Immature natural killer cell (primary cell): Measurements from ENCODE around the gene MYO1E. TPM values are rescaled to one million over a fixed set of nuclear protein-coding genes. Genes with fewer than 3 reads are reported as not detected.
"Not testable (repeated sequence)": the region's sequence is repeated elsewhere in the genome, so short reads cannot be mapped to it uniquely, and the experiment has no call there.

Source experiments
- DNase-seq, 3 donors: peaks; one replicate each; pipeline ENCODE4 v3.0.0; 2022; ENCODE audit warnings: mixed read lengths in 1 of 3
- H3K27ac Mint-ChIP-seq, 6 donors: one replicate each; pipeline ENCODE4 v1.8.0; 2020; ENCODE audit warnings: mixed read lengths in 6 of 6, mild to moderate bottlenecking in 5 of 6, inconsistent platforms in 4 of 6, moderate library complexity in 3 of 6
- H3K27me3 Mint-ChIP-seq, 3 donors: one replicate each; pipeline ENCODE4 v1.8.0; 2020 to 2021; ENCODE audit warnings: low read depth in 3 of 3, mild to moderate bottlenecking in 3 of 3, mixed read lengths in 3 of 3, moderate library complexity in 3 of 3, inconsistent platforms in 1 of 3
- H3K36me3 Mint-ChIP-seq, 3 donors: one replicate each; pipeline ENCODE4 v1.8.0; 2020; ENCODE audit warnings: mixed read lengths in 3 of 3, inconsistent platforms in 2 of 3, mild to moderate bottlenecking in 2 of 3
- H3K4me1 Mint-ChIP-seq, 2 donors: one replicate each; pipeline ENCODE4 v1.8.0; 2020; ENCODE audit warnings: inconsistent platforms in 2 of 2, mild to moderate bottlenecking in 2 of 2, mixed read lengths in 2 of 2, moderate library complexity in 1 of 2
- H3K4me3 Mint-ChIP-seq, 5 donors: one replicate each; pipeline ENCODE4 v1.8.0; 2020; ENCODE audit warnings: mild to moderate bottlenecking in 5 of 5, mixed read lengths in 5 of 5, inconsistent platforms in 3 of 5, moderate library complexity in 3 of 5
- H3K9me3 Mint-ChIP-seq, 6 donors: one replicate each; pipeline ENCODE4 v1.8.0; 2020; ENCODE audit warnings: mild to moderate bottlenecking in 6 of 6, mixed read lengths in 6 of 6, inconsistent platforms in 4 of 6, moderate library complexity in 3 of 6
- polyA plus RNA-seq, 3 donors: library from polyadenylated mRNA; unstranded; fragments of 300-500 nt; fragmentation: Illumina TruSeq; gene quantifications; one replicate each; pipeline ENCODE4 v1.2.3, GENCODE V29; 2021

MYO1E gene
- polyA plus RNA-seq, 3 donors from 2014 or later, result 4.7 to 15.4 (median 7.1) TPM

DNA sequence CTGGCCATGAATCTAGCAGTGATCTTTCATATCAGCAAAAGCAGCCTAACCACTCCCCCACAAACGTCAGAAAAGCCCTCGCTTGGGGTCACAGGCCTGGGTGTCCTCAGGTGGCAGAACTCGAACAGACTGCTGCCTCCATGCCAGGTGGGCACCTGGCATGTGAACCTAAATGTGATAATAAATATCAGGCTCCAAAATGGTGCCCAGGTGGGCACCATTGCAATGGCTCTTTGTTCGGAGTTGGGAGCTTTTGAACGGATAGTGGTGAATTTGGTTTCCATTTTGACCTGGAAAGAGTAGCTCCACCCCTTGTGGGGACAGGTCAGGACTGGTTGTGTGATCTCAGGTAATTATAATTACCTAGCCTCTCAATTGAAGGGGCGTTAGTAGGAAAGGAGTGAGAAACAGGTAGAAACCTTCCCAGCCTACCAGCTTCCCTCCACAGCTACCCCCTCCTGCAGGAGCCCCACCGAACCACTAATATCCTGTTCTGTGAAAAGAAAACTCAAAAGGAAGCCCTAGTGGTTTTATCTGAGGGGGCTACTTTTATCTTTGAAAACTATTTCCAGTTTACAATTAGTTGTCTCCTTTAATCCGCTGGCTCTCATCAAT, 18.1 kb downstream of the MYO1E start:
- H3K4me3 Mint-ChIP-seq, result peak overlapping the region in 4 of 5 donors; percentile 28 to 77 (median 46)
- H3K4me1 Mint-ChIP-seq, result peaks cover 36 to 38% of the 10 kb centered on the region in 2 donors
- peaks cover 3 to 8% (median 5%) of the 10 kb centered on the region in 3 donors for H3K27me3 Mint-ChIP-seq
- no peak for DNase-seq
- H3K9me3 Mint-ChIP-seq, result no peaks in the 10 kb centered on the region
- peak overlapping the region in 4 of 6 donors; percentile 33 to 55 (median 52) for H3K27ac Mint-ChIP-seq
- no peaks in the 10 kb centered on the region for H3K36me3 Mint-ChIP-seq

DNA sequence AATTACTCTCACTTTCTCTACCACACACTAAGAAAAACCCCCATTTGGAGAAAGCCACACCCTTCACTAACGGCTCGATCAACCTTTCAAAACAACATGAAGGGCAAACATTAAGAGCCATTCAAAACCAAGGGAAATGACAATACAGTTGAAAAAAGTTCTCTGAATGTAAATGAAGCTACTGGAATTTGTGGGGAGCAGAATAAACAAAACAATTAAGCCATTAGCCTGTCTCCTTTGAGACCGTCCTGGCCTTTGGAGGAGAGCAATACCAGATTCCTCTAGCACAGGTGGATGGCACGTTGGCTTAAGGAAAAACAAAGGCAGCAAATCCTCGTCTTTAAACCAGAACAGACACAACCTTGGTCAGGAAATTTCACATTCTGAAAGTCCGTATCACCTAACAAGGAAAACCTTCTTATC, 18.7 kb downstream of the MYO1E start:
- peaks cover 3 to 8% (median 5%) of the 10 kb centered on the region in 3 donors for H3K27me3 Mint-ChIP-seq
- H3K36me3 Mint-ChIP-seq, result no peaks in the 10 kb centered on the region
- peak overlapping the region in 4 of 6 donors; percentile 13 to 55 (median 41) for H3K27ac Mint-ChIP-seq
- peak overlapping the region; percentile 23 to 54 (median 39) for H3K4me3 Mint-ChIP-seq
- no peaks in the 10 kb centered on the region for H3K9me3 Mint-ChIP-seq
- peaks cover 36 to 41% of the 10 kb centered on the region in 2 donors for H3K4me1 Mint-ChIP-seq
- DNase-seq, result no peak

DNA sequence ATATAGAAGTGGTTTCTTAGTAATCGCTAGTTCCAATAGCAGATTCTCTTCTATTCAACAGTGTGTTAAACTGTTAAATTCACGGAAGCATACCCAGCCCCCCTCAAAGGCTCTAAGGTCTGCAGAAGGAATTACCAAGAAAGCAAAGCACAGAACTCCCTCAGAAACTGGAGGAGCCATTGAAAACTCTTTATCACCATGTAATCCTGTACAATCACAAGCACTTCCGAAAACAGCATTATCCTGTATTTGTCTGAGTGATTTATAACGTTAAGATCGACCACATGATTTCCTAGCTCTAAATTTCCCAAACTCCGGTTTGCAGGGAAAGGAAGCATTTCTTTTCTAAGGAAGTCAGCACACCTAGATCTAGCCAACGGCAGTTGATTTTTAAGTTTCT, 20.0 kb downstream of the MYO1E start:
- Mint-ChIP-seq H3K9me3 (no peaks in the 10 kb centered on the region), H3K4me3 (no peak overlapping the region), H3K27ac (no peak overlapping the region), H3K4me1 (peaks cover 37 to 41% of the 10 kb centered on the region in 2 donors), H3K36me3 (no peaks in the 10 kb centered on the region), H3K27me3 (peaks cover 3 to 7% (median 5%) of the 10 kb centered on the region in 3 donors)
- DNase-seq, result no peak

DNA sequence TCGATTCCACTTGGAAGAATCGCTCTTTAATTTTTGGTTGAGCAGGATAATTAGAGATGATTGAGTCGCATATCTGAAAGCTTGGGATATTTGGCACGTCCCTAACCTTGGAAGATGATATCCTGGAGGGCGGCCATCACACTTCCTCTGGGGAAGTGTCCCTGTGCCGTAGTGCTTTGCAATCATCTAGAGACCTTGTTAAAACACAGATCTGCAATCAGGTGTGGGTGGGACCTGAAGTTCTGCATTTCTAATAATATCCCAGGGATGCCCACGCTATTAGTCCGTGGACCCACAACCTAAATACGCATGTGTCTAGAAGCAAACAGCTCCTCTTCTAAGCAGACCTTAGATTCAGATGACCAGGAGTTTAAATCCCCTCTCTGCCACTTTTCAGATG, 20.5 kb downstream of the MYO1E start:
- no peak for DNase-seq
- Mint-ChIP-seq H3K27ac (no peak overlapping the region), H3K4me3 (no peak overlapping the region), H3K9me3 (no peaks in the 10 kb centered on the region), H3K4me1 (peaks cover 36 to 41% of the 10 kb centered on the region in 2 donors), H3K27me3 (peaks cover 3 to 7% (median 5%) of the 10 kb centered on the region in 3 donors), H3K36me3 (no peaks in the 10 kb centered on the region)

DNA sequence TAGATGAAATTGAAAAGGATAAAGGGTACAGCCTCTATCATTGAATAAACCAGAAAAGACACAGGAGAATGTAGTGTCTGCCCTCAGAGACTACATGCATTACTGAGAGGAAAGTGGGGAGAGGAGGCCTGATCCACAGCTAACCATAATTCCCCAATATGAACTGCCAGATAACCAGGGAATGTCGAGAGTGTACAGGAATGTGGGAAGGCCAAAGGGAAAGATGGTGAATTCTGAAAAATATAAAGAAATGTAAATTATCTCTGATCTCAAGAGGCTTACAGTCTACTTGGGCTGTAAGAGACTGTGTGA, 22.3 kb downstream of the MYO1E start:
- Mint-ChIP-seq H3K9me3 (no peaks in the 10 kb centered on the region), H3K36me3 (no peaks in the 10 kb centered on the region), H3K27ac (no peak overlapping the region), H3K27me3 (peaks cover 2 to 5% (median 4%) of the 10 kb centered on the region in 3 donors), H3K4me1 (peaks cover 30 to 32% of the 10 kb centered on the region in 2 donors), H3K4me3 (no peak overlapping the region)
- DNase-seq, result no peak

DNA sequence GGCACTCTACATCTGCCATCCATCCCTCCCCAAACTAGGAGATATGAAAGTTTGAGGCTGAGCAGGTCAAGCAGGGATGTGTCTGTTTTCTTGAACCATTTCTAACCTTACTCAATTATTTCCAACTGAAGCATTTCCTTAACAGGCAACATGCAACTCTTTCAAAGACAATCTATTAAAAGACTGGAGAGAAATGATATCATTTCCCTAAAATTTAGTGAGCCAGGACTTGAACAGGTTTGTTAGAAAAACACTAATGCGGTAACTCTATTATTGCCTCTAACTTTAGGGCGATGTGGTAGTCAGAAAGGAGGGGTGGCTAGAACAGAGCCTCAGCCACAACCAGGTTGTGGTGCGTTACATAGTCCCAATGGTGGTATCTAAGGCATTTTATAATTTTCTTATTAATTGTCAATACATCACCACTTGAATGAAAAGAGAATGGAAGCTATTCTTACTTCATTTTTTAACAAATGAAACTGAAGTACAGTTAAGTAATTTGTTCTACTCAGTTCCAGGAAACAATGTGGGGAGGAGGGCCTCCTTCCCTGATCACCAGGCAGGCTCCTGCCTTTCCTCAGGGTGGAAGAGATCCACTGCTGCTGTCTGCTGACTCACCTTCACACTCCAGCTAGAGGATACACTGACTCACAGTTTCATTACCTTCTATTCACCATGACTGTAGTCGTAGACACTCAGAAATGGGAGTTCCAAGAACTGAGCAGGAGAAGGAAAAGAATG, 22.8 kb downstream of the MYO1E start:
- no peak overlapping the region for H3K4me3 Mint-ChIP-seq
- DNase-seq, result no peak
- H3K9me3 Mint-ChIP-seq, result no peaks in the 10 kb centered on the region
- H3K27me3 Mint-ChIP-seq, result peaks cover 2 to 6% (median 4%) of the 10 kb centered on the region in 3 donors
- H3K4me1 Mint-ChIP-seq, result peaks cover 26 to 30% of the 10 kb centered on the region in 2 donors
- H3K27ac Mint-ChIP-seq, result no peak overlapping the region
- no peaks in the 10 kb centered on the region for H3K36me3 Mint-ChIP-seq

DNA sequence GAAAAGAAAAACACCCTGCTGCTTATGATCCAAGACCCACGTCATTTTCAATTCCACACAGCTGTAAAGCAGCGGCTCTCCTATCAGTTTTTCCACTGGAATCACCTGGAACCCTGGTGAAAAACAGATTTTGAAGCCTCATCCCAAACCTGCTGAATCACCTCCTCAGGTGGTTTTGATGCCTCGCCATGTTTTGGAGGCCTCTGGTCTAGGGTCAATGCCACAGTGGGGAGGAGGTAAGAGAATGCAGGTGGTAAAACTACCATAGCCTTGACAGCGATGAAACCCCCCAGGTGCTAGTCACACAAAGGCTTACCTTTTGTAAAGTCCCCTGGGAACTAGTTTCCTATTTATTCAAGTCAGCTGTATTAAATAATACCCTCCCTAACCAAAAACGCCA, 24.8 kb downstream of the MYO1E start:
- peaks cover 12 to 20% of the 10 kb centered on the region in 2 donors for H3K4me1 Mint-ChIP-seq
- H3K27ac Mint-ChIP-seq, result no peak overlapping the region
- peaks cover 2 to 5% (median 4%) of the 10 kb centered on the region in 3 donors for H3K27me3 Mint-ChIP-seq
- no peaks in the 10 kb centered on the region for H3K9me3 Mint-ChIP-seq
- no peak overlapping the region for H3K4me3 Mint-ChIP-seq
- peaks cover 0 to under 1% (median 0%) of the 10 kb centered on the region in 3 donors for H3K36me3 Mint-ChIP-seq
- no peak for DNase-seq

DNA sequence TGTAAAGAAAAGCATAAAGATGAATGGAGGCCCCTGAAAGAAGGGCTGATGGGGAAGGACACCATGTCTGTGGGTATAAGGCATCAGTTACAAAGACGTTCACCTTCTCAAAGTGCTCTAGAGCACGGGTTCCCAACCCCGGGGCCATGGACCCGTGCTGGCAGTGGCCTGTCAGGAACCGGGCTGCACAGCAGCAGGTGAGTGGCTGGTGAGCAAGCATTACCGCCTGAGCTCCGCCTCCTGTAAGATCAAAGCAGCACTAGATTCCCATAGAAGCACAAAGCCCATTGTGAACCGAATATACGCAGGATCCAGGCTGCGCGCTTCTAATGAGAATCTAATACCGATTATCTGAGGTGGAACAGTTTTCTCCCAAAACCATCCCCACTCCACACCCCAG, 25.7 kb downstream of the MYO1E start:
- peaks cover 0 to 4% (median 0%) of the 10 kb centered on the region in 3 donors for H3K36me3 Mint-ChIP-seq
- no peak overlapping the region for H3K4me3 Mint-ChIP-seq
- no peak overlapping the region for H3K27ac Mint-ChIP-seq
- peaks cover 11 to 20% of the 10 kb centered on the region in 2 donors for H3K4me1 Mint-ChIP-seq
- H3K9me3 Mint-ChIP-seq, result no peaks in the 10 kb centered on the region
- no peak for DNase-seq
- H3K27me3 Mint-ChIP-seq, result peaks cover 2 to 7% (median 3%) of the 10 kb centered on the region in 3 donors

DNA sequence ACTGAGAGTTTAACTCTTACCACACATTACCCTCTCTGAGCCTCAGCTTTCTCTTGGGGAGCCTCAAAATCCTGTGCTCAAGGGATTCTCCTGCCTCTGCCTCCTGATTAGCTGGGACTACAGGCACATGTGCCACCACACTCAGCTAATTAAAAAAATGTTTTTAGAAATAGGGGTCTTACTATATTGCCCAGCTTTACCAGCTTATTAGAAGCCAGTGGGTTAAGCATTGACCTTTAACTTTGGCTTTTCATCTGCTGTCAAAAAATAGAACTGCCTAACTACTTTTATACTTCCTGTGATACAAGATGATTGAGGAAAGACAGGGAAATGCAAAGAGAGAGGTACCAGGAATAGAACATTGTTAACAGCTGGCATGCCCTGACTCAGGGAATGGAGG, 27.3 kb downstream of the MYO1E start:
- Mint-ChIP-seq H3K27me3 (peaks cover 0 to 3% (median 3%) of the 10 kb centered on the region in 3 donors), H3K4me3 (no peak overlapping the region), H3K36me3 (peaks cover 0 to 4% (median 0%) of the 10 kb centered on the region in 3 donors), H3K9me3 (no peaks in the 10 kb centered on the region), H3K27ac (no peak overlapping the region), H3K4me1 (peaks cover 5 to 17% of the 10 kb centered on the region in 2 donors)
- DNase-seq, result no peak

DNA sequence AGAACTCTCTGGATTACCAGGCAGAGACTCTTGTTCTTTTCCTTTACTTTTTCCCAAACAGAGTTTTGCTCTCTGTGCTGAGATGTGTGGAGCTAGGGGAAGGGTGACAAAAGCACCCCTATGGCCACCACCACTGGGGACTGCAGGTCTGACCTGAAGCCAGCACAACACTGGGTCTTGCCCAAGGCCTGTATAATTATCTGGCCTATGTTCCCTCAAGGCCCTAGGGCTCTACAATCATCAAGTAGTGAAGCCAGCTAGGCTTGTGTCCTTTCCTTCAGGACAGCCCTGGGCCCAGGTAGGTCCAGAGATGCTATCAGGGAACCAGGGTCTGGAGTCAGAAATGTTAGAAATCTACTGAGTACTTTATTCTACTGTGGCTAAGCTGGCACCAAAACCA, 28.4 kb downstream of the MYO1E start:
- H3K4me1 Mint-ChIP-seq, result peaks cover 3 to 9% of the 10 kb centered on the region in 2 donors
- H3K36me3 Mint-ChIP-seq, result peaks cover 0 to 4% (median 0%) of the 10 kb centered on the region in 3 donors
- H3K9me3 Mint-ChIP-seq, result no peaks in the 10 kb centered on the region
- H3K4me3 Mint-ChIP-seq, result no peak overlapping the region
- DNase-seq, result no peak
- H3K27me3 Mint-ChIP-seq, result peaks cover 2 to 3% (median 3%) of the 10 kb centered on the region in 3 donors
- no peak overlapping the region for H3K27ac Mint-ChIP-seq

DNA sequence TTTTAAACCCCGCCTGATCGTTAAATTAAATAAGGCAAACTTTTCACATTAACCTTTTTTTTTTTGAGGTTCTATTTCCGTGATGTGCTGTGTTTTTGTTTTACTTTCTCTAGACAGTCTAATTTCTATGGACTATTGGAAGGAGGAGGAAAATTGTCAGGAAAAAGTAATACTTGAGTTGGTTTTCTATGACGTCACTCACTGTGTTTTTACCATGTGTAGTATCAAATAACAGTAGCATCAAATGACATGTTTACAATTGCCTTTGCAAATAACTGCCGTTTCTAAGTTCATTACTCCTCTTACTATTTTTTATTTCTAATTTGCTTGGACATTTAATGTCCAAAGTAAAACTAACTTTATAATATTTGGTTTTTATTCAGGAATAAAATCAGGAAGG, 32.3 kb downstream of the MYO1E start:
- Mint-ChIP-seq H3K4me1 (peaks cover 9 to 14% of the 10 kb centered on the region in 2 donors), H3K36me3 (peaks cover 0 to 4% (median 0%) of the 10 kb centered on the region in 3 donors), H3K4me3 (no peak overlapping the region), H3K27ac (no peak overlapping the region), H3K27me3 (peaks cover under 1 to 3% (median 2%) of the 10 kb centered on the region in 3 donors), H3K9me3 (no peaks in the 10 kb centered on the region)
- no peak for DNase-seq

DNA sequence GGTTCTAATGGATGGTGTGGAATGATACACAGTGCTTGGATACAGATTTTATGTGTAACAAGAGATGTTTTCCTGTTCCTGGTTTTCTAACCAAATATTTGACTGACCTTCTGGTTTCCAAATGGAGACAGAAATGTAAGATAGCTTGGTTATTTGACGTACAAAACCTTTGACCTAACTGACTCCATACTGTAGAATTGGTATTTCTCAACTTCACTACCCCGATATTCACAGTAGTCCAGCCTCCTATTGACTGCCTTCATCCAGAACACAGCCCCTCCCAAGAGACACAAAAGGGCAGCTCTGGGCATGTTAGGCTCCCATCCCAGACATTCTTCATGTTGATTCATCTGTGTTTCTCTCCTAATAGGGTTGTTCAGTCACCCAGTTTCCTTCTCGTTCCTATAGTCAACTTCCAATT, 33.4 kb downstream of the MYO1E start:
- Mint-ChIP-seq H3K4me3 (no peak overlapping the region), H3K27ac (no peak overlapping the region), H3K4me1 (peaks cover 17 to 18% of the 10 kb centered on the region in 2 donors), H3K36me3 (peaks cover 0 to 4% (median 0%) of the 10 kb centered on the region in 3 donors), H3K27me3 (peaks cover 0 to 3% (median 2%) of the 10 kb centered on the region in 3 donors), H3K9me3 (no peaks in the 10 kb centered on the region)
- no peak for DNase-seq

DNA sequence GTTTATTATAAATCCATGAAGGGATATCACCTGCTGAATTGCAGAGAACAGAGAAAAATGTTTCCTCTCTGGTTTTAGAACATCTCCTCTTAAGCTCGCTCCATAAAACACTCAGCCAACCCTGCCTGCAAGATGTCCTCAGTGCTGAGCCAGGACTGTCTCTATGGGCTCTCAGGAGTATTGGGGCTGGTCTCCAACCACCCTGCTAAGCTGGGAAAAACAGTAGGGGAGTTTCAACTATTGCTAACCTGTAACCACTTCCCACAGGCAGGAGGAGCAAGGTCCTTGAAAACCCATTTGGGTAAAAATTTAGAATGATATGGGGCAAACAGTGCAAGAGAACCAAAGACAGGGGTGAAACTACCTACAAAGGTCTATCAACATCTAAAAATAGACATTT, 34.3 kb downstream of the MYO1E start:
- Mint-ChIP-seq H3K9me3 (no peaks in the 10 kb centered on the region), H3K4me3 (no peak overlapping the region), H3K36me3 (peaks cover 0 to 7% (median 0%) of the 10 kb centered on the region in 3 donors), H3K27ac (no peak overlapping the region), H3K27me3 (peaks cover 1 to 3% (median 2%) of the 10 kb centered on the region in 3 donors), H3K4me1 (peaks cover 24 to 25% of the 10 kb centered on the region in 2 donors)
- DNase-seq, result no peak

DNA sequence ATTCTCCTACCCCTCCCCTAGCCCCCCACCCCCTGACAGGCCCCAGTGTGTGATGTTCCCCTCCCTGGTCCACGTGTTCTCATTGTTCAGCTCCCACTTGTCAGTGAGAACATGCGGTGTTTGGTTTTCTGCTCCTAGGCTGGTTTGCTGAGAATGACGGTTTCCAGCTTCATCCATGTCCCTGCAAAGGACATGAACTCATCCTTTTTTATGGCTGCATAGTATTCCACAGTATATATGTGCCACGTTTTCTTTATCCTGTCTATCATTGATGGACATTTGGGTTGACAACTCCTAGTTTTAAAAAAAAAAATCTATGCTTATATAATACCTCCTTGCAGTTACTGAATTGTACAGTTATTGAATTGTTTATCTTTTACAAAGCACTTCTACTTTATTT, 35.9 kb downstream of the MYO1E start:
- not testable (repeated sequence) for DNase-seq, H3K27me3 Mint-ChIP-seq, H3K9me3 Mint-ChIP-seq, H3K4me3 Mint-ChIP-seq, H3K36me3 Mint-ChIP-seq
- Mint-ChIP-seq H3K4me1 (peaks cover 26 to 32% of the 10 kb centered on the region in 2 donors), H3K27ac (peak overlapping the region in 2 of 6 donors; percentile 15 to 67)
